GM21825 (cell line): ENCODE data around the gene ABHD15.

Experiments
- ATAC-seq: cut with Tn5 transposase; IDR thresholded peaks from one replicate; pipeline ENCODE4 v1.9.1; 2021; ENCODE audit warnings: mild to moderate bottlenecking, moderate library complexity; ENCODE audit not compliant: unreplicated experiment

ABHD15 gene

GRCh38 chr17:29583324-29584248 is 16.7 kb upstream of the ABHD15 start:
- ATAC-seq, result no peak

- ATAC-seq, result no peak
Measured at GRCh38 chr17:29582772-29583171, 15.9 kb upstream of the ABHD15 start.

- no peak for ATAC-seq
Measured at GRCh38 chr17:29582254-29582765, 15.5 kb upstream of the ABHD15 start.

GRCh38 chr17:29581583-29582253 is 14.9 kb upstream of the ABHD15 start:
- no peak for ATAC-seq

DNA sequence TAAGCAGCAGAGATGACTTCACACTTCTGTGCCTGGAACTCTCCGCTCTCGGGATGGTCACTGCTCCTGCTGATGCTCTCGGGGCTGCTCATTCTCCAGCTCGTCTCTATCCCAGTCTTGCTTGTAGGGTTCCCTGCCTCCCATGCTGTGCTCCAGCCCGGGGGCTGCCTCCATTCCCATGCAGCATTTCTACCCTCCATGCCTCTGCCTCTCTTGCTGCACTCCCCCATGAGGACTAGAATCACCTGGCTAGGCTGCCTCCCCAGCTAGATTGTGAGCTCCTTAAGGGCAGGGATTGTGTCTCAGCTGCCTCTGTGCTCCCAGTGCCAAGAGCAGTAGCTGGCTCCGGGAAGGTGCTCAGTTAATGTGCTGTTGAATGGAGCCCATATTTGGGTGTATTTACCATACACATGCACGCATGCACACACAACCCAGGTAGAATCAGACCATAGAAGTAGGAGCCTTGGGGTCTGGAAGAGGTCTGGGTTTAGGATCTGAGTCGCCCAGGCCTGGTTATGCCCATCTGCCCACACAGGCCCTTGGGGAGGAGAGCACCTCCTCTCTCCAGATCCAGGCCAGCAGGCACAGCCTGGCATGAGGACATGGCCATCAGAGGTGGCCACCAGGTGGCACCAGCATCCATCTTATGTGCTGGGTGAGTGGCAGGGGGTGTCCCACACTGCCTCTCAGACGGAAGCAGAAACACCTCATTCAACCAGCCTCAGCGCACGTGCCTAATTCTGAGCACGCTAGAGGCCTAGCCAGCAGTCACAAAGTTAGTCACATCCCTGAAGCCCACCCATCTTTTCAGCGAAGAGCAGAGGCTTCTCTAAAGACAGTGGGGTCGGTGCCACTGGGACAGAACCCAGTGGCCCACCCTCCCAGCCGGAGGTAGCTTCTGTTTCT is 13.3 kb upstream of the ABHD15 start:
- ATAC-seq, result peak; percentile 66

DNA sequence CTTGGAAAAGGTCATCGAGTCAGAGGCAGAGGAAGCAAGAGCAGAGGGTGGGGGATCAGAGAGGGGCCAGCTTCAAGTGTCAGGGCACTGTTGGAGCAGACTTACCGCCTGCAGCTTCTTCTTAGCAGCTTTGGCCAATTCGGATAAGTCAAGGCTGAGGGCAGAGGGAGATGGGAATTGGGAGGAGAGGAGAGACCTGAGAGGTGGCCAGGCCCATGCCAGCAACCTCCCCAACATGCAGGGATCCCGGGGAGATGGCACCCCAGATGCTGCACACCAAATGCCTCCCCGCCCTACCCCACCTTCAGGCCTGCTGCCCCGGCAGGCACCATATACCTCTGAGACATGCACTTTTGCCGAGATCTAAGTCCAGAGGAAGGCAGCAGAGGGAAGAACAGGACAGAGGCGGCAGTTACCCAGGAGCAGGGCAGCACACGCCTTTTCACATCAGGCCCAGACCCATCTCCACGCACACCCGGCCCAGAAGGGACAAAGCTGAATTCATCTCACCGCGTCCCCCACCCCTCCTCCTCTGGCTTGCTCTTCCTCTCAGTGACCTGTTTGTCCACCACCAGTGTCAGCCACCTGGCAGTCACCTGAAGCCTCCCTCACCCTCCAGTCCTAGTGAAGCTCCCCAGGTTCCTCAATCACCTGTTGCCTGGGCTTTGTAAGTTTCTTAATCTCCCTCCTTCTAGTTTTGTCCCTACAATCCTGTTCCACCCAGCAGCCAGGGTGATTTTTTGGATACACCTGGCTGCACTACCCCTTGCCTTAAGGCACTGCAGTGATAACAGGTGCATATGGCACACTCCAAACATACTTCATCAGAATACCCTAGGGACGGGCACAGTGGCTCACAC is 12.0 kb upstream of the ABHD15 start:
- no peak for ATAC-seq

DNA sequence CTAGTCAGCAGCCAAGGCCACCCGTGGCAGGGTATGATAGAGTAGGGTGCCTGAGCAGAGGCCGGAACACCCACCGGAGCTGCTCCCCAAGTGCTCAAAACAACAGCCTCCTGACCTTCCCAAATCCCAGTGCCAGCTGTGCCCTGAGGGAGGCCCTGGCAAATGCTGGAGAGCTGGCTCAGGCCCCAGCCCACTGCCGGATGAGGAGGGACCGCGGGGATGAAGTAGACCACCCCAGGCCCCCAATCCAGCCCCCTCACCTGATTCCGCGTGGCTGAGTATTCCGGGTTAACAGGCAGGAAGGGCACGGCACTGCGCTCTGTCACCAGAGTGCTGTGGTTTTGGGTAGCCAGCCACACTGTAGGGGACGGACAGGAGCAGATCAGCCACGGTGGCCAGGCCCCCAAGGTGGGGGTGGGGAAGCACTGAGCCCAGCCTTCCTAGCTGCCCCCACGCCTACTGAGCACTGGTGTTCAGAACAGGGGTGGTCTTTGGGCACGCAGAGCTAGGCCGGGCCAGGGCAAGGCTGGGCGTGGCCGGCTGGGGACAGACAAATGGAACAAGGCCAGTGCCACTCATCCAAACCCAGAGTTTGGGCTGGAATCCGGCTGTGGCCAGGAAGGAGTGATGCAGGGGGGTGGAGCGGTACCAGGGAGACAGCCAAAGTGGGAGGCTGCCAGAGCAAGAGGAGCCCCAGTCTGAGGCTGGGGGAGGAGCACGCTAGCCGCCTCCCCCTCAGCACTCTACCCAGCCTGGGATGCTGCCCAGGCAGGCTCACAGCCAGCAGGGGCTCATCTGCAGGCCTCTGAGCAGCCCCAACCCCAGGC is 10.8 kb upstream of the ABHD15 start:
- no peak for ATAC-seq

DNA sequence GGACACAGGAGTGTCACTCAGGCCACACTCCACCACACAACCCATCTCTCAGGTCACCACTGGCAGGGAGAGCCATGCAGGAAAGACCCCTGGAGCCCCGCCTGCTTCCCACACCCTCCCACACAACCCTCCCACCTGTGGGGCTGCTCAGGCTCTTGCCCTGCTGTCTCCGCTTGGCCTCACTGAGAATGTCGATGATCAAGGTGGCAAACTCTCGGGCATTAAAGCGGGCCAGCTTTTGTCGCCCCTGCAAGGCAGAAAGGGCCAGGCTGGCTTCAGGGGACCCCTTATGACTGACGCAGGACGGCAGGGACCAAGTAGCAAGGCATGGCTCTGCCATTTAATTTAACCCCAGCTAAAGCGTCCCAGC is 10.1 kb upstream of the ABHD15 start:
- ATAC-seq, result no peak

- ATAC-seq, result no peak
Measured at GRCh38 chr17:29576214-29577000, 9.6 kb upstream of the ABHD15 start.

- no peak for ATAC-seq
Measured at GRCh38 chr17:29575511-29576213, 8.8 kb upstream of the ABHD15 start.

DNA sequence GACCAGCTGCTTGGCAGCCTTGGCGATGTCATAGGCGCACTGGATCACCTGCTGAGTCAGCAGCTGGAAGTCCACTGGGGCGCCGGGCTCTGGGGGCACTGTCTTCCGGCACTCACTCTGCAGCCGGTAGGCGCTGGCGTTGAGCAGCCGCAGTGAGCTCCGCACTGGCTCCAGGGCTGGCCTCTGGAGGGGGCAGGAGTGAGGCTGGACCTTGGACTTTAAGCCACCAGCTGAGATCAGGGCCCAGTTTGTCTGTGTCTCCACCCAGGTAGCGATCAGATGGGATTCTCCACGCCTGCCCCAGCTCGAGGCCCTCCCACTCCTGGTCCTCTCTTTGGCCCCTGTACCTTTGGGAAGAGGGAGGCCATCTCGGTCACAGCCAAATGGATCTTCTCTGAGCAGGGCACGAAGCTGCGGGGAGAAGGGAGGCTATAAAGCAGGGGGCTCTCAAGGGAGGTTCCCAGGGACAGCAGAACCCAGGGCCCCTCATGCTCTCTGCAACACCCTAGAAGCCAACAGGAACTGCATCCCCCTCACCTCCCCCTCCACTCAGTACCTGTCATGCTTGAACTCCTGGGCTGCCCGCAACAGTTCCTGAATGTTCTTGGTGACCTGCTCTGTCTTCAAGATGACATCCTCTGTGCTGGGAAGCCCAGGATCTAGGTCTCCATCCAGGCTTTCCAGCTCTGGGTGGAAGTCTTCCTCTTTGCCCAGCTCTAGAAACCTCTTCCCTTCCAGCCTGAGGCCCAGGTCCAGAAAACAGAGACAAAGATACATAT is 8.1 kb upstream of the ABHD15 start:
- no peak for ATAC-seq

GRCh38 chr17:29573871-29574731 is 7.3 kb upstream of the ABHD15 start:
- ATAC-seq, result no peak

GRCh38 chr17:29573558-29573869 is 6.7 kb upstream of the ABHD15 start:
- ATAC-seq, result no peak

DNA sequence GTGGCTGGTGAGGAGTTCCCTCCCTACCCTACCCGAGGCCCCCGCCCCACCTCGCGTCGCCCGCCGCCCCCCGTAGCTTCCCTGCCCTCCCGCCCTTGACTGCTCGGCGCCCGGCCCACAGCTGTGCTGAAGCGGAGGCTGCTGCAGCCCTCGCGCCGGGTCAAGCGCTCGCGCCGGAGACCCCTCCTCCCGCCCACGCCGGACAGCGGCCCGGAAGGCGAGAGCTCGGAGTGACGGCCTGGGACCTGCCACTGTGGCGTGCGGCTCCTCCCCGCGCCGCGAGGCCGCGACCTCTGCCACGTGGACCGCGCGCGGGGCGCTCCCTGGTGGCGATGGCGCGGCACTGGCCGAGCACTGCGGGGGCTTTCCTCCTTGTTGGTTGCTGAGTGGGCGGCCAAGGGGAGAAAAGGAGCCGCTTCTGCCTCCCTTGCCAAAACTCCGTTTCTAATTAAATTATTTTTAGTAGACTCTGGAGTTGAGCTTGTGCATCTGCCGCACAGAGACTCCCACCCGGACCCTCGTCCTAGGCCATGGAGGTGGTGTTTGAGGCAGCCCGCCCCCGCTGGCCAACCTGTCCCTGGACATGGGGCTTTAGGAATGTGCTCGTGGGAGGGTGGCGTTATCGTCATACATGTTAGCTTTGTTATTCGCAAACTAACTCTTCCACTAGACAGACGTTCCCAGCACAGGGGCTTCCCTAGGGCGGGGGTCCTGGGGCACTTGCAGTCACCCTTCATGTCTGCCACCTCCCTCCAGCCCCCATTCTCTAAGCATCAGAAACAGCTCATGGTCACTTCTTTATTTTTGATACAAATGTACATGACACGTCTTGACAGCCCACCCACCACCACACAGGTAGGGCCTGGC is 6.1 kb upstream of the ABHD15 start:
- no peak for ATAC-seq
